GM23338 (cell line): Measurements from ENCODE around the gene TICRR. TPM values are rescaled to one million over a fixed set of nuclear protein-coding genes. Genes with fewer than 3 reads are reported as not detected.

Experiments
- ATAC-seq: fragments of 200-7000 bp; cut with Tn5 transposase; 3 replicates; pipeline ENCODE4 v1.9.1; 2020
- DNase-seq: peaks from one replicate; pipeline ENCODE4 v3.0.0-alpha.2; 2015; ENCODE audit warnings: low spot score
- H2AFZ ChIP-seq: fragments of 200-600 bp; sonication (generic); 2 replicates; pipeline ENCODE4 v1.8.0; 2016; ENCODE audit warnings: antibody characterized with exemption, mild to moderate bottlenecking, moderate library complexity
- H3F3A ChIP-seq: fragments of 200-600 bp; sonication (generic); replicated peaks from 2 replicates; pipeline ENCODE4 v1.8.0; 2017; ENCODE audit warnings: antibody characterized with exemption, mixed run types, low read depth
- H3K27ac ChIP-seq: fragments of 200-600 bp; sonication (generic); 2 replicates; pipeline ENCODE4 v1.6.1; 2016; ENCODE audit warnings: low read depth
- H3K27me3 ChIP-seq: fragments of 200-600 bp; sonication (generic); 2 replicates; pipeline ENCODE4 v1.8.0; 2016; ENCODE audit warnings: mild to moderate bottlenecking, mixed run types, moderate library complexity; ENCODE audit not compliant: insufficient read depth
- H3K36me3 ChIP-seq: fragments of 200-600 bp; sonication (generic); 2 replicates; pipeline ENCODE4 v1.8.0; 2016; ENCODE audit warnings: mild to moderate bottlenecking; ENCODE audit not compliant: insufficient read depth
- H3K4me1 ChIP-seq: fragments of 200-600 bp; sonication (generic); 2 replicates; pipeline ENCODE4 v1.8.0; 2016; ENCODE audit warnings: mild to moderate bottlenecking, moderate library complexity; ENCODE audit not compliant: insufficient read depth
- H3K4me2 ChIP-seq: fragments of 200-600 bp; sonication (generic); 2 replicates; pipeline ENCODE4 v1.7.1; 2017; ENCODE audit warnings: mixed run types
- H3K4me3 ChIP-seq: fragments of 200-600 bp; sonication (generic); 2 replicates; pipeline ENCODE4 v1.6.1; 2016; ENCODE audit warnings: mixed run types
- H3K79me2 ChIP-seq: fragments of 200-600 bp; sonication (generic); replicated peaks from 2 replicates; pipeline ENCODE4 v1.8.0; 2017; ENCODE audit warnings: mild to moderate bottlenecking; ENCODE audit not compliant: insufficient read depth
- H3K9me2 ChIP-seq: fragments of 200-600 bp; sonication (generic); 2 replicates; pipeline ENCODE4 v1.8.0; 2017; ENCODE audit not compliant: insufficient read depth
- H4K20me1 ChIP-seq: fragments of 200-600 bp; sonication (generic); replicated peaks from 2 replicates; pipeline ENCODE4 v1.8.0; 2017; ENCODE audit warnings: mild to moderate bottlenecking; ENCODE audit not compliant: insufficient read depth
- H3K27ac Mint-ChIP-seq: 2 replicates; pipeline ENCODE4 v1.8.0; 2020; ENCODE audit warnings: inconsistent platforms, mild to moderate bottlenecking, moderate library complexity, mixed read lengths
- H3K27me3 Mint-ChIP-seq: 3 replicates; pipeline ENCODE4 v1.8.0; 2022; ENCODE audit warnings: low read depth, mild to moderate bottlenecking, moderate library complexity, mixed read lengths, inconsistent platforms; ENCODE audit not compliant: insufficient read depth, poor library complexity
- H3K36me3 Mint-ChIP-seq: 3 replicates; pipeline ENCODE4 v1.8.0; 2021; ENCODE audit warnings: low read depth, mild to moderate bottlenecking, inconsistent platforms, moderate library complexity, mixed read lengths
- H3K4me1 Mint-ChIP-seq: 3 replicates; pipeline ENCODE4 v1.8.0; 2020; ENCODE audit warnings: mild to moderate bottlenecking, inconsistent platforms, mixed read lengths
- H3K4me3 Mint-ChIP-seq: 3 replicates; pipeline ENCODE4 v1.8.0; 2021; ENCODE audit warnings: moderate library complexity, mild to moderate bottlenecking, inconsistent platforms, mixed read lengths
- H3K9me3 Mint-ChIP-seq: 3 replicates; pipeline ENCODE4 v1.8.0; 2020; ENCODE audit warnings: moderate library complexity, mild to moderate bottlenecking, inconsistent platforms, mixed read lengths
- CREB1 ChIP-seq: fragments of 250-450 bp; sonication (Bioruptor Pico); IDR thresholded peaks from 2 replicates; pipeline ENCODE4 v1.5.0; 2020; ENCODE audit warnings: low read depth, mild to moderate bottlenecking, moderate library complexity
- EZH2 ChIP-seq: fragments of 200-600 bp; sonication (generic); IDR thresholded peaks from one replicate; pipeline ENCODE4 v1.8.0; 2017; ENCODE audit warnings: antibody characterized with exemption, mild to moderate bottlenecking, low read depth; ENCODE audit not compliant: unreplicated experiment
- EZH2phosphoT487 ChIP-seq: fragments of 200-600 bp; sonication (generic); IDR thresholded peaks from one replicate; pipeline ENCODE4 v1.8.1; 2018; ENCODE audit warnings: antibody characterized with exemption; ENCODE audit not compliant: unreplicated experiment
- JUNB ChIP-seq: IDR thresholded peaks from one replicate; pipeline ENCODE4 v1.6.1; 2016; ENCODE audit warnings: antibody characterized with exemption; ENCODE audit not compliant: unreplicated experiment
- NANOG ChIP-seq: IDR thresholded peaks from 2 replicates; pipeline ENCODE4 v1.6.1; 2016; ENCODE audit warnings: antibody characterized with exemption, borderline replicate concordance
- STAT1 ChIP-seq: IDR thresholded peaks from one replicate; pipeline ENCODE4 v1.6.1; 2016; ENCODE audit warnings: antibody characterized with exemption; ENCODE audit not compliant: unreplicated experiment
- ZNF114 ChIP-seq: fragments of 250-450 bp; sonication (Bioruptor Pico); IDR thresholded peaks from 2 replicates; pipeline ENCODE4 v1.5.0; 2020; ENCODE audit warnings: mild to moderate bottlenecking, moderate library complexity
- ZNF331 ChIP-seq: fragments of 250-450 bp; sonication (Bioruptor Pico); IDR thresholded peaks from 2 replicates; pipeline ENCODE4 v1.5.0; 2020; ENCODE audit warnings: low read depth, mild to moderate bottlenecking, moderate library complexity
- polyA plus RNA-seq: library from polyadenylated mRNA; unstranded; fragments of >200 nt; fragmentation: Nextera tagmentation; extraction: Ambion mirVana; gene quantifications from 2 replicates; pipeline ENCODE4 v1.2.1, GENCODE V29; 2016
- total RNA-seq: library from RNA; depleted of rRNA; stranded (reverse); fragments of >200 nt; shearing (Covaris generic); gene quantifications from 2 replicates; pipeline ENCODE4 v1.2.3, GENCODE V29; 2014
- TF ChIP-seq, protein P1 (sequence below), 2 experiments: fragments of 200-600 bp in 1 of 2; sonication (generic) in 1 of 2; conservative IDR thresholded peaks; 2 replicates each; pipeline versions ENCODE4 v1.5.1 to v1.6.1; 2016 to 2017; ENCODE audit warnings: antibody characterized with exemption in 2 of 2, low read depth in 2 of 2, mild to moderate bottlenecking in 2 of 2, moderate library complexity in 1 of 2
- TF ChIP-seq, protein P2 (sequence below): IDR thresholded peaks from one replicate; pipeline ENCODE4 v1.6.1; 2018; ENCODE audit warnings: antibody characterized with exemption; ENCODE audit not compliant: unreplicated experiment
- TF ChIP-seq, protein P3 (sequence below): IDR thresholded peaks from 2 replicates; pipeline ENCODE4 v1.6.1; 2016; ENCODE audit warnings: antibody characterized with exemption

Gene TICRR
- total and polyA plus RNA-seq, 2 experiments from 2014 or later, result 11.2 to 42.3 TPM

DNA sequence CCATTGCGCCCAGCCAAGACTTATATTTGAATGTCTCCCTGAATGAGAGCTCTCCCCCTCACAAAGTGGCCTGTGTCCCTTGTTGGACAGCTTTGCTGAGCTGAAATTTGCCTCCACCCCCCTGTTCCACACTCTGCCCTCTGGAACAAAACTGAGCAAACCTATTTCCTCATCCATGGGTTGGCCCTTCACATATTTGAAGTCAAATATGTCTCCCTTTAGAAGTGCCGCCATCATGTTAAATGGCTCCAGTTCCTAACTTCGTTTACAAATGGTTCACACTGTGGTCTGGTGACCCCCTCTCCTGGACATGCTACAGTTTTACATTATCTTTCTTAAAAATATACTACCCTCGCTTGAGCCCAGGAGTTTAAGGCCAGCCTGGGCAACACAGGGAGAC, 99.3 kb downstream of the TICRR start:
- H3K4me1 Mint-ChIP-seq, result peaks cover 10% of the 10 kb centered on the region; the same call in 2 of the 3 replicates
- no peak for ATAC-seq
- no peak overlapping the region for H3K4me3 Mint-ChIP-seq

DNA sequence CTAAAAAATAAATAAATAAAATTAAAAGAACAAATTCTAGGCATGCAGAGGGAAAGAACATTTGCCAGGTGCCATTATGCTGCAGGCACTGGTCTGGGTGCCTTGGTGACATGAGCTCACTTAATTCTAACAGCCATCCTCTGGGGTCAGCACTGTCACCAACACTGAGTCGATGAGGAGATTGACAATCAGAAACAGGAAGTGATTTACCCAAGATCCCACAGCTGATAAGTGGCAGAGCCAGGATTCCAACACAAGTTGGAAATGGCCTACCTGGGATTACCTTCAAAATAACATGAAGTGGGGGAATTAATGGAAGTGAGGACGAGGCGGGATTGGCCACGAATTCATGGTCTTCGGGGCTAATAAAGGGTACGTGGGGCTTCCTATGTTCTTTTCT, 100.3 kb downstream of the TICRR start:
- H3K4me2 ChIP-seq, result no peak overlapping the region
- no peaks in the 10 kb centered on the region for H4K20me1 ChIP-seq
- H3K36me3 ChIP-seq, result no peaks in the 10 kb centered on the region
- H3K79me2 ChIP-seq, result no peaks in the 10 kb centered on the region
- no peak overlapping the region for H3K4me3 ChIP-seq
- Mint-ChIP-seq H3K4me1 (peaks cover 10% of the 10 kb centered on the region; the same call in 2 of the 3 replicates), H3K4me3 (no peak overlapping the region), H3K9me3 (no peaks in the 10 kb centered on the region), H3K27ac (no peak overlapping the region), H3K36me3 (no peaks in the 10 kb centered on the region), H3K27me3 (peaks cover 16% of the 10 kb centered on the region)
- H2AFZ ChIP-seq, result no peak overlapping the region
- no peak for DNase-seq
- no peak overlapping the region for H3K27ac ChIP-seq
- H3K4me1 ChIP-seq, result no peaks in the 10 kb centered on the region
- no peaks in the 10 kb centered on the region for H3K27me3 ChIP-seq
- no peak for ATAC-seq
- H3K9me2 ChIP-seq, result no peaks in the 10 kb centered on the region
- H3F3A ChIP-seq, result no peaks in the 10 kb centered on the region
- TF ChIP-seq, protein P1, sequence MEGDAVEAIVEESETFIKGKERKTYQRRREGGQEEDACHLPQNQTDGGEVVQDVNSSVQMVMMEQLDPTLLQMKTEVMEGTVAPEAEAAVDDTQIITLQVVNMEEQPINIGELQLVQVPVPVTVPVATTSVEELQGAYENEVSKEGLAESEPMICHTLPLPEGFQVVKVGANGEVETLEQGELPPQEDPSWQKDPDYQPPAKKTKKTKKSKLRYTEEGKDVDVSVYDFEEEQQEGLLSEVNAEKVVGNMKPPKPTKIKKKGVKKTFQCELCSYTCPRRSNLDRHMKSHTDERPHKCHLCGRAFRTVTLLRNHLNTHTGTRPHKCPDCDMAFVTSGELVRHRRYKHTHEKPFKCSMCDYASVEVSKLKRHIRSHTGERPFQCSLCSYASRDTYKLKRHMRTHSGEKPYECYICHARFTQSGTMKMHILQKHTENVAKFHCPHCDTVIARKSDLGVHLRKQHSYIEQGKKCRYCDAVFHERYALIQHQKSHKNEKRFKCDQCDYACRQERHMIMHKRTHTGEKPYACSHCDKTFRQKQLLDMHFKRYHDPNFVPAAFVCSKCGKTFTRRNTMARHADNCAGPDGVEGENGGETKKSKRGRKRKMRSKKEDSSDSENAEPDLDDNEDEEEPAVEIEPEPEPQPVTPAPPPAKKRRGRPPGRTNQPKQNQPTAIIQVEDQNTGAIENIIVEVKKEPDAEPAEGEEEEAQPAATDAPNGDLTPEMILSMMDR (conservative IDR thresholded peaks at IDR 0.05; ENCODE audit: low read depth in 2 of 2), result no peak
- TF ChIP-seq CREB1 (CRISPR knock-in tag) (no peak), NANOG (no peak), ZNF331 (no peak), EZH2 (no peak), JUNB (no peak), EZH2phosphoT487 (no peak), STAT1 (no peak), ZNF114 (CRISPR knock-in tag) (no peak)
- TF ChIP-seq, protein P2, sequence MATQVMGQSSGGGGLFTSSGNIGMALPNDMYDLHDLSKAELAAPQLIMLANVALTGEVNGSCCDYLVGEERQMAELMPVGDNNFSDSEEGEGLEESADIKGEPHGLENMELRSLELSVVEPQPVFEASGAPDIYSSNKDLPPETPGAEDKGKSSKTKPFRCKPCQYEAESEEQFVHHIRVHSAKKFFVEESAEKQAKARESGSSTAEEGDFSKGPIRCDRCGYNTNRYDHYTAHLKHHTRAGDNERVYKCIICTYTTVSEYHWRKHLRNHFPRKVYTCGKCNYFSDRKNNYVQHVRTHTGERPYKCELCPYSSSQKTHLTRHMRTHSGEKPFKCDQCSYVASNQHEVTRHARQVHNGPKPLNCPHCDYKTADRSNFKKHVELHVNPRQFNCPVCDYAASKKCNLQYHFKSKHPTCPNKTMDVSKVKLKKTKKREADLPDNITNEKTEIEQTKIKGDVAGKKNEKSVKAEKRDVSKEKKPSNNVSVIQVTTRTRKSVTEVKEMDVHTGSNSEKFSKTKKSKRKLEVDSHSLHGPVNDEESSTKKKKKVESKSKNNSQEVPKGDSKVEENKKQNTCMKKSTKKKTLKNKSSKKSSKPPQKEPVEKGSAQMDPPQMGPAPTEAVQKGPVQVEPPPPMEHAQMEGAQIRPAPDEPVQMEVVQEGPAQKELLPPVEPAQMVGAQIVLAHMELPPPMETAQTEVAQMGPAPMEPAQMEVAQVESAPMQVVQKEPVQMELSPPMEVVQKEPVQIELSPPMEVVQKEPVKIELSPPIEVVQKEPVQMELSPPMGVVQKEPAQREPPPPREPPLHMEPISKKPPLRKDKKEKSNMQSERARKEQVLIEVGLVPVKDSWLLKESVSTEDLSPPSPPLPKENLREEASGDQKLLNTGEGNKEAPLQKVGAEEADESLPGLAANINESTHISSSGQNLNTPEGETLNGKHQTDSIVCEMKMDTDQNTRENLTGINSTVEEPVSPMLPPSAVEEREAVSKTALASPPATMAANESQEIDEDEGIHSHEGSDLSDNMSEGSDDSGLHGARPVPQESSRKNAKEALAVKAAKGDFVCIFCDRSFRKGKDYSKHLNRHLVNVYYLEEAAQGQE, result no peak
- TF ChIP-seq, protein P3, sequence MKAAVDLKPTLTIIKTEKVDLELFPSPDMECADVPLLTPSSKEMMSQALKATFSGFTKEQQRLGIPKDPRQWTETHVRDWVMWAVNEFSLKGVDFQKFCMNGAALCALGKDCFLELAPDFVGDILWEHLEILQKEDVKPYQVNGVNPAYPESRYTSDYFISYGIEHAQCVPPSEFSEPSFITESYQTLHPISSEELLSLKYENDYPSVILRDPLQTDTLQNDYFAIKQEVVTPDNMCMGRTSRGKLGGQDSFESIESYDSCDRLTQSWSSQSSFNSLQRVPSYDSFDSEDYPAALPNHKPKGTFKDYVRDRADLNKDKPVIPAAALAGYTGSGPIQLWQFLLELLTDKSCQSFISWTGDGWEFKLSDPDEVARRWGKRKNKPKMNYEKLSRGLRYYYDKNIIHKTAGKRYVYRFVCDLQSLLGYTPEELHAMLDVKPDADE, result no peak

More for the DNA sequence above, 99.3 kb downstream of the TICRR start:
- Mint-ChIP-seq H3K27ac (no peak overlapping the region), H3K36me3 (no peaks in the 10 kb centered on the region), H3K27me3 (peaks cover 14% of the 10 kb centered on the region), H3K9me3 (no peaks in the 10 kb centered on the region)
- TF ChIP-seq, protein P1 (conservative IDR thresholded peaks at IDR 0.05; ENCODE audit: low read depth in 2 of 2), result 0 out of 4 replicates have a peak, but pooled peaks of 1 of the 2 experiments have one; percentile 6
- TF ChIP-seq ZNF114 (CRISPR knock-in tag), result no peak
- Histone ChIP-seq H3K4me3 (no peak overlapping the region), H4K20me1 (no peaks in the 10 kb centered on the region), H3F3A (no peaks in the 10 kb centered on the region), H3K27ac (no peak overlapping the region), H3K79me2 (no peaks in the 10 kb centered on the region), H3K27me3 (no peaks in the 10 kb centered on the region), H2AFZ (no peak overlapping the region), H3K4me1 (no peaks in the 10 kb centered on the region), H3K36me3 (no peaks in the 10 kb centered on the region), H3K4me2 (no peak overlapping the region), H3K9me2 (no peaks in the 10 kb centered on the region)
- no peak for DNase-seq
